Dermis microvascular lymphatic vessel endothelial cell (primary cell): Measurements from ENCODE around the gene CHAC1. TPM values are rescaled to one million over a fixed set of nuclear protein-coding genes. Genes with fewer than 3 reads are reported as not detected.

Experiments used
- DNase-seq, 2 donors: peaks; one replicate each; pipeline versions ENCODE4 v3.0.0 to v3.0.0-alpha.2; 2010; ENCODE audit warnings: low read depth in 2 of 2
- total RNA-seq: library from RNA; depleted of rRNA; stranded (reverse); fragments of >200 nt; gene quantifications from 2 replicates; pipeline ENCODE4 v1.2.1, GENCODE V29; 2014

The CHAC1 gene
- total RNA-seq, 1 donor from 2014 or later, result 1.4 TPM

DNA sequence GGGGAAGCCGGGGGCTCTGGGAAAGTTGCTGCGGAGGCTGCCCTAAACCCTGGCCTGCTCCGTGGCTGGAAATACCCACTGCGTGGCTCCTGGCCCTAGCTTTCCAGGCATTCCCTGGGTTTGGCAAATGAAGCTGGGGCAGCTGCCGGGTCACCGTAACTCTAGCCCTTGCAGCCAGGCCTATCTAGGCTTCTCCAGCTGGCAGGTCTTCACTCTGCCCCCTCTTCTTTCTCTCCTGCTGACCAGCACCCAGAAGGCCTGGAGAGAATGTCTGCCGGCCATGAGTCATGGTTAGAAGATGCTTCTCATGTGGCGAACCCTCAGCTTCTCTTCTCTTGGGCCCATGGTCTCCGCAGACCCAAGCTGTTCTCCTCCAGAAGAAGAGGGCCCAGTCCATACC lies 29.7 kb upstream of the CHAC1 start:
- no peak for DNase-seq

DNA sequence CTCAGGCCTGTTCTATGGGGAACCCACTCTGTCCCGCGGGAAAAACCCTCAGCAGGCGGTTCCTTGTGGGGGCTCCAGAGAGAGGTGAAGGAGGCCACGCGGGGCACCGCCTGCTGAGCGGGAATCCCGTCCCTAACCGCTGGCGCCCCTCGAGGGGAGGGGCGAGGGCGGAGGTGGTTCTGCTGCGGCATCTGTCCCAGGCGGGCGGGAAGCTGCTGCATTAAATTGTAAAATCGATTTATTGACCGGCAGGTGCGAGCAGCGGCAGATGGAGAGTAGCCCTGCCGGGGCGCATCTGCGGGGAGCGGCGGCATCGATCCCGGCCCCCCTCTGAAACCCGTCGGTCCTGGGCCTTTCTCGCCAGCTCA lies 27.8 kb upstream of the CHAC1 start:
- DNase-seq, result no peak

- DNase-seq, result no peak
These were observed 27.2 kb upstream of the CHAC1 start for GRCh38 chr15:40925863-40926658.

DNA sequence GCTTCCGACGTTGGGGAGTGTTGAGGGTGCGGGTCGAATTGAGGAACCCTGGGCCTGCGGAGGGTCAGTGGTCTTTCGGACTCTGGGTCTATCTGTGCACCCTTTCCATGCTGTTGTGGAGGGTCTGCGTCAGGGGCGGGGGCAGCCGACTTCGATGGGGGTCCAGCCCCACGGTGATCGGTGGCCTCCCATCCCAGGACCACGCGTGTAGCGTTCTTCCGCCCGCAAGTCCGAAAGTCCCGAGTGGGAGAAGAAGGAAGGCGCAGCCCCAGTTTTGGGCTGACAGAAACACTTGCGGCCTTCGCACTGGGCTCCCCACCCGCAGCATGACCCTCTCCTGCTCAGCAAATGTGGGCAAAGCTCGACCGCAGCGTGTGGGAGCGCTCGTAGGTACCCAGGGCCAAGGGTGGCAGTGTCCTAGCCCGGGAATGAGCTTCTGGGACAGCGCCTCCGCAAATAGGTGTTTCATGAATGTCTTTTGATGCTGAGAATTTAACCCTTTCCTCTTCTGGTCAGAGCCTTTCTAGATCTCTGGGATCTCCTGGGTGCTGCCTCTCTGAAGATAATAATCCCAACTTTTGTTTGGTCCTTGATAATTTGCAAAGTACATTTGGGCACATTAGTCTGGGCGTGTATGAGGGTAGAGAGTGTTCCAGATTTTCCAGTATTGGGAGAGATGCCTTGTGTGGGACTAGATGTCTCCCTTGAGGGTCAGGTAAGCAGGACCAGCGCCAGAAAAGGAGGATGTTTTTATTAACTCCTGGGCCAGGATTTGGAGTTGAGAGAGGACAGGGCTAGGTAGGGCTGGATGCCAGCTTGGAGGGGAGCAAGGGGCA lies 26.4 kb upstream of the CHAC1 start:
- DNase-seq, result no peak

- no peak for DNase-seq
These were observed 25.8 kb upstream of the CHAC1 start for GRCh38 chr15:40927495-40927872.

- no peak for DNase-seq
These were observed 25.1 kb upstream of the CHAC1 start for GRCh38 chr15:40927873-40928806.

DNA sequence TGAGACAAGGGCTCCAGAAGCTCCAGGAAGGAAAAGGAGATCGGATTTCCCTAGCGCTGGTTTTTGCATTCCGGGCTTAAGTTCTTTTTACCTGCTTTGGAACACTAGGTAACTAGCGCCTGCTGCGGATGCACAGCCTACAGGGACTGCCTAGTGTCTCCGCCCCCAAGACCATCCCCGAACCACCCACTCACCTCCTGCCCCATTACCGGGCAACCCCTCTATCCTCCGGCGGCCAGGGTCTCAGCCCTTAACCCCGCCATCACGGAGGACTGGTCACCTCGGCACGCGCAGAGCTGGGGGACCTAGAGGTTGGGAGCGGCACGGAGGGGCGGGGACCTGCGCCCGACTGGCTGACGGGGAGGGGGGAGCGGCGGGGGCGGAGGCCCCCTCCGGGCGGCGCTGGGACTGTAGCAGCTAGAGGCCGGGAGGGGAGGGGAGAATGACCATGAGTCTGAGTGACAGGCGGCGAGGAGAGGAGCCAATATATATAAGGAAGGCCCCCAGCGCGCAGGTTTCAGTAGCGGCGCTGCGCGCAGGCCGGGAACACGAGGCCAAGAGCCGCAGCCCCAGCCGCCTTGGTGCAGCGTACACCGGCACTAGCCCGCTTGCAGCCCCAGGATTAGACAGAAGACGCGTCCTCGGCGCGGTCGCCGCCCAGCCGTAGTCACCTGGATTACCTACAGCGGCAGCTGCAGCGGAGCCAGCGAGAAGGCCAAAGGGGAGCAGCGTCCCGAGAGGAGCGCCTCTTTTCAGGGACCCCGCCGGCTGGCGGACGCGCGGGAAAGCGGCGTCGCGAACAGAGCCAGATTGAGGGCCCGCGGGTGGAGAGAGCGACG lies 24.2 kb upstream of the CHAC1 start, which contains the start of gene DLL4:
Gene DLL4 (plus strand): TSS at position 520 of the 839 bp plus-strand sequence. CDS start 329 bp downstream, outside the sequence.
- DNase-seq, result peak; percentile 92 to 97

DNA sequence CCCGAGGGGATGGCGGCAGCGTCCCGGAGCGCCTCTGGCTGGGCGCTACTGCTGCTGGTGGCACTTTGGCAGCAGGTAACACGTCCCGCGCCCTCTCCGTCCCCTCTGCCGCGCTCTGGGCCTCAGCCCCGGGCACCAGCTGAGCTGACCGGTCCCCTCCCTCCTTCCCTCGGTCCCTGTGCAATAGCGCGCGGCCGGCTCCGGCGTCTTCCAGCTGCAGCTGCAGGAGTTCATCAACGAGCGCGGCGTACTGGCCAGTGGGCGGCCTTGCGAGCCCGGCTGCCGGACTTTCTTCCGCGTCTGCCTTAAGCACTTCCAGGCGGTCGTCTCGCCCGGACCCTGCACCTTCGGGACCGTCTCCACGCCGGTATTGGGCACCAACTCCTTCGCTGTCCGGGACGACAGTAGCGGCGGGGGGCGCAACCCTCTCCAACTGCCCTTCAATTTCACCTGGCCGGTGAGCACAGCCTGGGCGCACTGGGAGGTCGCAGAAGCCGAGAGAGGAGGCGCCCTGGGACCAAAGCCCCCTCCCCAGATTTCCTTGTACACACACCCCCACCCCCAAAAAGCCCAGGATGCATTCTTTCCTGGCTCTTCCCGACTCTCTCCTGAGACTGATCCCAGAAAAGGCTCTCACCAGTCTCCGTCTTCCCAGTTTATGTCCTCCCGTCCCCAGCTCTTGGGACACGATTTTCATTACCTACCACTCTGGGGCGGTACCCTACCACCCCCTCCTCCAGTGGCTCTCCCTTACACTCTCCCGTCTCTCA lies 23.4 kb upstream of the CHAC1 start:
- peak in 1 of 2 donors; percentile 70 for DNase-seq

DNA sequence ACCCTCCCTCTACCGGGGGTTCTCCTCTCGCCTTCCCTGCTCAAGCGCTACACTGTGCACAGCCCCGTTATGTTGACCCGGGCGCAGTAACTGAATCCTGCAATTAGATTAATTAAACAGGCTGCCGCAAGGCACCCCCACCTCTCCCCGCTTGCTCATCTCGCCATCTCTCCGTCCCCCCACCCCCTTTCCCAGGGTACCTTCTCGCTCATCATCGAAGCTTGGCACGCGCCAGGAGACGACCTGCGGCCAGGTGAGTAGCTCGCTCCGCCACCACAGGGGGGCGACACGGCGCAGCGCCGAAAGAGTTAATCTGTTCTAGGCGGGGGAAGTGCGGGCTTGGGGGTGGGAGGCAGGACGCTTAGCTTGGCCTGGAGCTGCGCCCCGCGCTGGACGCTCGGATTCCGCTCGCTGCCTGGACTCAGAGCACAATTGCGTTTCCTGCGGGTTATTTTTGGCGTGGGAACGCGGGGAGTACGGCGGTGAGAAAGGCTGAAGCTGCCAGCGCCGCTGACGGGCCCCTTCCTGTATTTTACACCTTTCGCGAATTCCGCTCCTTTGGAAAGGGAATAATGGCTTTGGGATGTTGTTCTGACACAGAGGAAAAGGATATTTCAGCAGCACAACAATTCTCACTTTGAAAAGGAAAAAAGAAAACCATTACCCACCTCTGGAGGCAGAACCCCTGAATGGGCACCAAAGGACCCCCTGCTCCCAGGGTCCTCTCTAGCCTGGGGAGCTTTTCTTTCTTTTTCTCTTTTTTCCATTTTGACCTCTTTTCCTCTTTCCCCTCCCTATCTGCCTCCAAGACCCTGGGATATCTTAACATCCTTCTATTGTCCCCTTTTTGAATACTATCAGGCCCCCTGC lies 22.6 kb upstream of the CHAC1 start:
- DNase-seq, result peak; percentile 98 to 99

- peak in 1 of 2 donors; percentile 37 for DNase-seq
These were observed 21.8 kb upstream of the CHAC1 start for GRCh38 chr15:40931300-40932142.

- no peak for DNase-seq
These were observed 21.1 kb upstream of the CHAC1 start for GRCh38 chr15:40932156-40932555.

- no peak for DNase-seq
These were observed 20.4 kb upstream of the CHAC1 start for GRCh38 chr15:40932649-40933516.

GRCh38 chr15:40933517-40933902 lies 19.8 kb upstream of the CHAC1 start:
- DNase-seq, result no peak

GRCh38 chr15:40934457-40934856 lies 18.8 kb upstream of the CHAC1 start:
- no peak for DNase-seq

DNA sequence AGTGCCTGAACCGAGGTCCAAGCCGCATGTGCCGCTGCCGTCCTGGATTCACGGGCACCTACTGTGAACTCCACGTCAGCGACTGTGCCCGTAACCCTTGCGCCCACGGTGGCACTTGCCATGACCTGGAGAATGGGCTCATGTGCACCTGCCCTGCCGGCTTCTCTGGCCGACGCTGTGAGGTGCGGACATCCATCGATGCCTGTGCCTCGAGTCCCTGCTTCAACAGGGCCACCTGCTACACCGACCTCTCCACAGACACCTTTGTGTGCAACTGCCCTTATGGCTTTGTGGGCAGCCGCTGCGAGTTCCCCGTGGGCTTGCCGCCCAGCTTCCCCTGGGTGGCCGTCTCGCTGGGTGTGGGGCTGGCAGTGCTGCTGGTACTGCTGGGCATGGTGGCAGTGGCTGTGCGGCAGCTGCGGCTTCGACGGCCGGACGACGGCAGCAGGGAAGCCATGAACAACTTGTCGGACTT lies 17.0 kb upstream of the CHAC1 start:
- DNase-seq, result no peak

DNA sequence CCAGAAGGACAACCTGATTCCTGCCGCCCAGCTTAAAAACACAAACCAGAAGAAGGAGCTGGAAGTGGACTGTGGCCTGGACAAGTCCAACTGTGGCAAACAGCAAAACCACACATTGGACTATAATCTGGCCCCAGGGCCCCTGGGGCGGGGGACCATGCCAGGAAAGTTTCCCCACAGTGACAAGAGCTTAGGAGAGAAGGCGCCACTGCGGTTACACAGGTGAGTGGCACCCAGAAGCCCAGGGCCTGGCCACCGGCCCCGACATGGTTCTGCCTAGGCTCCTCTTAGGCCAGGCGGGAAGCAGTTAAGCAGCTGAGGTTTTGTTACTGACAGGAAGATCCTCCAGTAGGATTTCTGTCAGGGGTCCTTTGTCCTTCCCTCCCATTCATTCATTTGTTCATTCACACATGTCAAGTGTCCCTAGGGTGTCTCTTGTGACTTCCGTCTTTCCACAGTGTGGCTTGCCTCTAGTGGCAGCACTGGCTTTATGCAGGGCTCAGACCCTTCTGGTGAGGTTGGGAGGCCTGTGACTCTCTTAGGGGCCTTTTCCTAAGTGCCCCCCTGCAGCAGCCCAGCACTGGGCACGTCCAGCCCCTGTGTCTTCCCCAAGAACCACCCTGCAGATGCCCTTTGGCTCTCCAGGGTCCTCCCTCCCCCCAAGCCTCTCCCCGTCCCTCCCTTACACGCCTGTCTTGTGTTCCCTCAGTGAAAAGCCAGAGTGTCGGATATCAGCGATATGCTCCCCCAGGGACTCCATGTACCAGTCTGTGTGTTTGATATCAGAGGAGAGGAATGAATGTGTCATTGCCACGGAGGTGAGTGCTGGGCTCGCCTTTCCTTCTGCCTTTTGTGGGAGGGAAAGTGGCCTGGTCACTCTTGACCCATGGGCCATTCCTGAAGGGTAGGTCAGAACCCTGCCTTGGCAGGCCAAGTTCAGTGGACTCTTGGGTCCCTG lies 16.3 kb upstream of the CHAC1 start:
- peak in 1 of 2 donors; percentile 46 for DNase-seq
